ENCODE data around the gene LGALS9.
"Not testable (repeated sequence)": the region's sequence is repeated elsewhere in the genome, so short reads cannot be mapped to it uniquely, and the experiment has no call there.

DNA sequence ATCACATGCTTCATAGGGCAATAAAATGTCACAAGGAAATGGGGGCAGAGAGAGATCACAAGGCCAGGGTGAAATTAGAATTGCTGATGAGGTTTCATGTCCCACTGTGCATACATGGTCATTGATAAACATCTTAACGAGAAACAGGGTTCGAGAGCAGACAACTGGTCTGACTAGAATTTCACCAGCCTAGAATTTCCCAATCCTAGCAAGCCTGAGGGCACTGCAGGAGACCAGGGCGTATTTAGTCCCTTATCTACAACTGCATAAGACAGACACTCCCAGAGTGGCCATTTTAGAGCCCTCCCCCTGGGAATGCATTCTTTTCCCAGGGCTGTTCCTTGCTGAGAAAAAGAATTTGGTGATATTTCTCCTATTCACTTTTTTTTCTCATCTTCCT, 55.3 kb downstream of the LGALS9 start:
- not testable (repeated sequence) for TF ChIP-seq MTA2 (IDR thresholded peaks at IDR 0.05; ENCODE audit: low read depth); CHD2 (IDR thresholded peaks at IDR 0.05; ENCODE audit: low read depth, low read length)
